HCT116 (cell line): ENCODE results near the gene MAN2C1. TPM values are rescaled to one million over a fixed set of nuclear protein-coding genes. Genes with fewer than 3 reads are reported as not detected.

Experiments used
- ATAC-seq: fragments of 200-7000 bp; cut with Tn5 transposase; 2 replicates; pipeline ENCODE4 v1.9.1; 2020; ENCODE audit warnings: mild to moderate bottlenecking, moderate library complexity
- BruUV-seq: library from RNA; stranded (reverse); fragments of 400-500 nt; replicated peaks from 2 replicates; lab custom pipeline; 2021; lab: Mats Ljungman, UMichigan
- CTCF ChIA-PET: fragments of 300-600 bp; sonication (Branson Sonifier 250); formaldehyde crosslinking; loops from one replicate; lab custom pipeline; 2021; ENCODE audit warnings: antibody characterized with exemption; lab: Charles Lee
- POLR2A ChIA-PET: fragments of 300-600, 350-600 bp; sonication (Branson Sonifier 250); formaldehyde crosslinking; loops from one replicate; lab custom pipeline; 2021; ENCODE audit warnings: antibody characterized with exemption; lab: Charles Lee
- RAD21 ChIA-PET, 2 experiments: fragments of 300-600 bp; sonication (Branson Sonifier 250); formaldehyde crosslinking; loops; one replicate each; lab custom pipeline; 2023; ENCODE audit warnings: low total read pairs in 2 of 2; ENCODE audit not compliant: uncharacterized antibody in 2 of 2, unreplicated experiment in 2 of 2, low non-redundant PET in 1 of 2; lab: Charles Lee
- DNase-seq: peaks from one replicate; pipeline ENCODE4 v3.0.0-alpha.2; 2010; ENCODE audit warnings: low read depth, low spot score
- H2AFZ ChIP-seq: fragments of 200-600 bp; shearing (Covaris generic), sonication (generic); 2 replicates; pipeline ENCODE4 v1.6.1; 2017; ENCODE audit warnings: low read depth, mixed run types, mixed read lengths, antibody characterized with exemption, low read length; ENCODE audit not compliant: poor library complexity, severe bottlenecking
- H3K27ac ChIP-seq: 2 replicates; pipeline ENCODE4 v1.5.1; 2012; ENCODE audit warnings: low read depth, low read length
- H3K27me3 ChIP-seq: fragments of 200-600 bp; sonication (generic); 2 replicates; pipeline ENCODE4 v1.6.1; 2016; ENCODE audit warnings: mixed run types, low read length, mixed read lengths; ENCODE audit not compliant: insufficient read depth
- H3K36me3 ChIP-seq, 2 experiments: fragments of 200-500 bp in 1 of 2; fragments of 200-600 bp in 1 of 2; sonication (Bioruptor generic) in 1 of 2; sonication (generic) in 1 of 2; 2 replicates each; pipeline versions ENCODE4 v1.5.1 to v1.6.1; 2014 to 2016; ENCODE audit warnings: low read length in 2 of 2, inconsistent platforms in 1 of 2, mixed read lengths in 1 of 2, mixed run types in 1 of 2; ENCODE audit not compliant: insufficient read depth in 2 of 2, control insufficient read depth in 1 of 2
- H3K4me1 ChIP-seq, 2 experiments: fragments of 200-600 bp in 1 of 2; sonication (generic) in 1 of 2; 2 replicates each; pipeline versions ENCODE4 v1.5.1 to v1.6.1; 2012 to 2017; ENCODE audit warnings: low read length in 2 of 2, inconsistent platforms in 1 of 2, mild to moderate bottlenecking in 1 of 2, mixed read lengths in 1 of 2, mixed run types in 1 of 2, moderate library complexity in 1 of 2; ENCODE audit not compliant: insufficient read depth in 2 of 2, control insufficient read depth in 1 of 2
- H3K4me2 ChIP-seq: fragments of 200-600 bp; sonication (generic); 2 replicates; pipeline ENCODE4 v1.6.1; 2017; ENCODE audit warnings: mixed run types, low read length, mixed read lengths
- H3K4me3 ChIP-seq, 2 experiments: fragments of 200-600 bp in 1 of 2; sonication (generic) in 1 of 2; replicated peaks in 1 of 2; 2 replicates each; pipeline ENCODE4 v1.5.1; 2011 to 2016; ENCODE audit warnings: low read length in 2 of 2, control low read depth in 1 of 2, low read depth in 1 of 2, mild to moderate bottlenecking in 1 of 2, mixed read lengths in 1 of 2, mixed run types in 1 of 2
- H3K79me2 ChIP-seq: fragments of 200-600 bp; sonication (generic); 2 replicates; pipeline ENCODE4 v1.6.1; 2017; ENCODE audit warnings: mild to moderate bottlenecking, mixed run types, low read length, moderate library complexity, mixed read lengths; ENCODE audit not compliant: insufficient read depth
- H3K9ac ChIP-seq: fragments of 200-600 bp; sonication (generic); 2 replicates; pipeline ENCODE4 v1.6.1; 2016; ENCODE audit warnings: low read length, mixed read lengths
- H3K9me2 ChIP-seq: fragments of 200-600 bp; sonication (generic), shearing (Covaris generic); 2 replicates; pipeline ENCODE4 v1.6.1; 2017; ENCODE audit warnings: mixed run types, mild to moderate bottlenecking, moderate library complexity; ENCODE audit not compliant: insufficient read depth
- H3K9me3 ChIP-seq, 2 experiments: fragments of 200-500 bp in 1 of 2; fragments of 200-600 bp in 1 of 2; sonication (Bioruptor generic) in 1 of 2; sonication (generic) in 1 of 2; 2 replicates each; pipeline ENCODE4 v1.6.1; 2014 to 2017; ENCODE audit warnings: low read length in 2 of 2, mixed read lengths in 2 of 2, inconsistent platforms in 1 of 2, low read depth in 1 of 2, mild to moderate bottlenecking in 1 of 2, mixed run types in 1 of 2, moderate library complexity in 1 of 2; ENCODE audit not compliant: control insufficient read depth in 1 of 2, insufficient read depth in 1 of 2
- H4K20me1 ChIP-seq: fragments of 200-600 bp; sonication (generic), shearing (Covaris generic); 2 replicates; pipeline ENCODE4 v1.6.1; 2017; ENCODE audit warnings: mixed run types, mild to moderate bottlenecking, moderate library complexity; ENCODE audit not compliant: insufficient read depth
- CBX3 ChIP-seq: IDR thresholded peaks from 2 replicates; pipeline ENCODE4 v1.6.1; 2012; ENCODE audit warnings: low read depth
- CEBPB ChIP-seq: IDR thresholded peaks from 2 replicates; pipeline ENCODE4 v1.6.1; 2012; ENCODE audit warnings: low read depth
- CTCF ChIP-seq, 3 experiments: fragments of 200-600 bp in 1 of 3; sonication (generic) in 1 of 3; IDR thresholded peaks in 2 of 3; conservative IDR thresholded peaks in 1 of 3; 2 replicates each; pipeline ENCODE4 v1.5.1; 2012 to 2017; ENCODE audit warnings: low read depth in 2 of 3, low read length in 2 of 3, antibody characterized with exemption in 1 of 3, borderline replicate concordance in 1 of 3, control low read depth in 1 of 3, mild to moderate bottlenecking in 1 of 3, mixed read lengths in 1 of 3, mixed run types in 1 of 3, moderate library complexity in 1 of 3; ENCODE audit not compliant: insufficient read depth in 1 of 3
- EGR1 ChIP-seq: IDR thresholded peaks from 2 replicates; pipeline ENCODE4 v1.6.1; 2012; ENCODE audit warnings: low read depth
- ELF1 ChIP-seq: IDR thresholded peaks from 2 replicates; pipeline ENCODE4 v1.6.1; 2012; ENCODE audit warnings: low read depth, borderline replicate concordance
- EZH2 ChIP-seq: fragments of 200-600 bp; sonication (generic); IDR thresholded peaks from 2 replicates; pipeline ENCODE4 v1.6.1; 2017; ENCODE audit warnings: antibody characterized with exemption, mixed run types
- POLR2AphosphoS5 ChIP-seq: IDR thresholded peaks from 2 replicates; pipeline ENCODE4 v1.6.1; 2011; ENCODE audit warnings: mild to moderate bottlenecking, low read depth, low read length, moderate library complexity
- SRF ChIP-seq: IDR thresholded peaks from 2 replicates; pipeline ENCODE4 v1.6.1; 2012; ENCODE audit warnings: low read depth
- TCF7L2 ChIP-seq: IDR thresholded peaks from 2 replicates; pipeline ENCODE4 v1.7.0; 2011; ENCODE audit warnings: borderline replicate concordance, inconsistent platforms; ENCODE audit not compliant: insufficient read depth, insufficient read length; ENCODE audit errors: extremely low read depth
- YY1 ChIP-seq: IDR thresholded peaks from 2 replicates; pipeline ENCODE4 v1.6.1; 2011; ENCODE audit warnings: low read length, low read depth, moderate library complexity, mild to moderate bottlenecking; ENCODE audit not compliant: insufficient replicate concordance; ENCODE audit errors: extremely low read depth
- ZBTB33 ChIP-seq: IDR thresholded peaks from 2 replicates; pipeline ENCODE4 v1.6.1; 2011; ENCODE audit warnings: mild to moderate bottlenecking, low read length, moderate library complexity; ENCODE audit not compliant: insufficient replicate concordance; ENCODE audit errors: extremely low read depth
- ZNF274 ChIP-seq: fragments of 200-500 bp; sonication (Bioruptor generic); IDR thresholded peaks from 2 replicates; pipeline ENCODE4 v1.6.1; 2014; ENCODE audit warnings: mild to moderate bottlenecking, low read depth, low read length, inconsistent platforms
- intact Hi-C: fragments of 100-400 bp; cut with micrococcal nuclease; formaldehyde crosslinking; loops from 2 replicates; pipeline ENCODE4 v1.10.0; 2022
- total RNA-seq: library from RNA; stranded (reverse); gene quantifications from one replicate; pipeline ENCODE4 v1.2.1, GENCODE V29; 2021; ENCODE audit not compliant: unreplicated experiment

Gene MAN2C1
- total RNA-seq, 1 experiment from 2014 or later, result 118 TPM

GRCh38 chr15:75371901-75372688 is 3.7 kb upstream of the MAN2C1 start:
- ChIA-PET POLR2A (no interaction called here), RAD21 (no interaction called here), CTCF (no interaction called here)
- Histone ChIP-seq H3K27ac (no peak overlapping the region), H3K4me1 (peaks cover 11 to 20% of the 10 kb centered on the region in 2 experiments), H3K36me3 (peaks cover 27 to 41% of the 10 kb centered on the region in 2 experiments), H3K9me3 (no peaks in the 10 kb centered on the region), H4K20me1 (no peaks in the 10 kb centered on the region), H3K4me3 (no peak overlapping the region), H3K9ac (no peak overlapping the region), H2AFZ (no peak overlapping the region), H3K27me3 (no peaks in the 10 kb centered on the region), H3K4me2 (no peak overlapping the region), H3K9me2 (no peaks in the 10 kb centered on the region), H3K79me2 (peaks cover 12% of the 10 kb centered on the region)
- no TSS peak for BruUV-seq
- intact Hi-C loops, result no loop called here
- no peak for ATAC-seq
- TF ChIP-seq ZBTB33 (no peak), EGR1 (no peak), EZH2 (no peak), YY1 (no peak), CTCF (IDR thresholded peaks at IDR 0.05 in 2 of 3, conservative IDR thresholded peaks at IDR 0.05 in 1 of 3; ENCODE audit: borderline replicate concordance in 1 of 3, insufficient read depth in 1 of 3, low read depth in 2 of 3, low read length in 2 of 3) (no peak), SRF (no peak), CEBPB (no peak), ELF1 (no peak), ZNF274 (no peak), CBX3 (no peak), TCF7L2 (no peak), POLR2AphosphoS5 (no peak)
- TF ChIP-seq, all 23 proteins: peak for 0
- DNase-seq, result no peak
